ENCODE results near the gene SRCAP. TPM values are rescaled to one million over a fixed set of nuclear protein-coding genes. Genes with fewer than 3 reads are reported as not detected.

Gene SRCAP
- total RNA-seq, 1 experiment from 2014 or later, result 60.7 TPM

DNA sequence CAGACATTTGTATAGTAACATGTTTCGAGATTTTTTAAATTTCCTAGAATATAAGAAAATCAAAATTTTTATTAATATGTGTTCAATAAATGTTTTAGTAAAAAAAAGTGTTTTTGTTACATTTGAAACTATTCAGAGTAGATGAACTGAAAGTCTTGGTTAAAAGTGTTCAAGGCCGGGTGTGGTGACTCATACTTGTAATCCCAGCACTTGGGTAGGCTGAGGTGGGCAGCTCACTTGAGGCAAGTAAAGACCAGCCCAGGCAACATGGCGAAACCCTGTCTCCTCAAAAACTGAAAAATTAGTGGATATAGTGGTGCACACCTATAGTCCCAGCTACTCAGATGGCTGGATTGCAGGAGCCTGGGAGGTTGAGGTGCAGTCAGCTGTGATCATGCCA lies 32.4 kb downstream of the SRCAP start:
- Mint-ChIP-seq H3K36me3 (ENCODE audit: insufficient read depth, unreplicated experiment) (peaks cover 99% of the 10 kb centered on the region), H3K4me1 (ENCODE audit: insufficient read depth, unreplicated experiment) (no peaks in the 10 kb centered on the region), H3K4me3 (ENCODE audit: unreplicated experiment) (no peak overlapping the region)

DNA sequence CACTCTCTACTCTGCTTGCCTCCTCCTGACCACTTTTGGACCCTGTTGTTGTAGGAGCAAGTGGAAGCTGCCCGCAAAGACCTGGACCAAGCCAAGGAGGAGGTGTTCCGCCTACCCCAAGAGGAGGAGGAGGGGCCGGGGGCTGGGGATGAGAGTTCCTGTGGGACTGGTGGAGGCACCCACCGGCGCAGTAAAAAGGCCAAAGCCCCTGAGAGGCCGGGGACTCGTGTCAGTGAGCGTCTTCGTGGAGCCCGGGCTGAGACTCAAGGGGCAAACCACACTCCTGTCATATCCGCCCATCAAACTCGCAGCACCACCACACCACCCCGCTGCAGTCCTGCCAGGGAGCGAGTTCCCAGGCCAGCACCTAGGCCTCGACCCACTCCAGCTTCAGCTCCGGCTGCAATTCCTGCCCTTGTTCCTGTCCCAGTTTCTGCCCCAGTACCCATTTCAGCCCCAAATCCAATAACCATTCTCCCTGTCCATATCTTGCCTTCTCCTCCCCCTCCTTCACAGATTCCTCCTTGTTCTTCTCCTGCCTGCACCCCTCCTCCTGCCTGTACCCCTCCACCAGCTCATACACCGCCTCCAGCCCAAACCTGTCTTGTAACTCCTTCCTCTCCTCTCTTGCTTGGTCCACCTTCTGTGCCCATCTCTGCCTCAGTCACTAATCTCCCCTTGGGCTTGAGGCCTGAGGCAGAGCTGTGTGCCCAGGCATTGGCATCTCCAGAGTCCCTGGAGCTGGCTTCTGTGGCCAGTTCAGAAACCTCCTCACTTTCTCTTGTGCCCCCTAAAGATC lies 38.2 kb downstream of the SRCAP start:
- H3K9me3 Mint-ChIP-seq (ENCODE audit: unreplicated experiment), result no peaks in the 10 kb centered on the region
- ChIA-PET CTCF (no interaction called here), POLR2A (interaction anchor here (1.1 to 2.3 kb wide), 4 partner anchors 11 to 19 kb away, joined by 3 to 12 read pairs (median 4); partner anchors contain the start of gene PHKG2)
- no TSS peak for BruUV-seq (replicated peaks)
- peak overlapping the region; percentile 63 for H3K27ac Mint-ChIP-seq (ENCODE audit: low read depth, unreplicated experiment)
- no peak for TF ChIP-seq CTCF (IDR thresholded peaks at IDR 0.05; ENCODE audit: unreplicated experiment)
- DNase-seq (ENCODE audit: unreplicated experiment), result no peak
- peaks cover 91% of the 10 kb centered on the region for H3K36me3 Mint-ChIP-seq (ENCODE audit: insufficient read depth, unreplicated experiment)
- no peaks in the 10 kb centered on the region for H3K27me3 Mint-ChIP-seq (ENCODE audit: insufficient read depth, unreplicated experiment)
- H3K4me1 Mint-ChIP-seq (ENCODE audit: insufficient read depth, unreplicated experiment), result peaks cover 23% of the 10 kb centered on the region
- H3K4me3 Mint-ChIP-seq (ENCODE audit: unreplicated experiment), result no peak overlapping the region
- intact Hi-C loops (cut with micrococcal nuclease), result no loop called here

More for the DNA sequence above, 32.4 kb downstream of the SRCAP start:
- BruUV-seq (replicated peaks), result no TSS peak
- ChIA-PET POLR2A (interaction anchor here (0.6 to 3.2 kb wide), 3 partner anchors 10 to 18 kb away, joined by 3 to 24 read pairs (median 7); a partner anchor contains a TSS), CTCF (interaction anchor here (1.0 kb wide), 1 partner anchor 8 kb away, joined by 3 read pairs; no protein-coding TSS in a partner anchor)
- intact Hi-C loops (cut with micrococcal nuclease), result no loop called here
- no peaks in the 10 kb centered on the region for H3K9me3 Mint-ChIP-seq (ENCODE audit: unreplicated experiment)
- peak; percentile 31 for DNase-seq (ENCODE audit: unreplicated experiment)
- no peak overlapping the region for H3K27ac Mint-ChIP-seq (ENCODE audit: low read depth, unreplicated experiment)
- no peaks in the 10 kb centered on the region for H3K27me3 Mint-ChIP-seq (ENCODE audit: insufficient read depth, unreplicated experiment)
- no peak for TF ChIP-seq CTCF (IDR thresholded peaks at IDR 0.05; ENCODE audit: unreplicated experiment)

GRCh38 chr16:30737794-30738648 lies 39.0 kb downstream of the SRCAP start:
- no peak for TF ChIP-seq CTCF (IDR thresholded peaks at IDR 0.05; ENCODE audit: unreplicated experiment)
- ChIA-PET POLR2A (interaction anchor here (0.6 to 2.3 kb wide), 7 partner anchors 10 to 1797 kb away, joined by 3 to 12 read pairs (median 3); partner anchors contain the start of genes PHKG2 and SRCAP), CTCF (no interaction called here)
- Mint-ChIP-seq H3K4me1 (ENCODE audit: insufficient read depth, unreplicated experiment) (peaks cover 25% of the 10 kb centered on the region), H3K36me3 (ENCODE audit: insufficient read depth, unreplicated experiment) (peaks cover 91% of the 10 kb centered on the region), H3K27me3 (ENCODE audit: insufficient read depth, unreplicated experiment) (no peaks in the 10 kb centered on the region), H3K9me3 (ENCODE audit: unreplicated experiment) (no peaks in the 10 kb centered on the region), H3K4me3 (ENCODE audit: unreplicated experiment) (no peak overlapping the region), H3K27ac (ENCODE audit: low read depth, unreplicated experiment) (peak overlapping the region; percentile 63)
- no TSS peak for BruUV-seq (replicated peaks)
- intact Hi-C loops (cut with micrococcal nuclease), result no loop called here
- no peak for DNase-seq (ENCODE audit: unreplicated experiment)
